Measurements from ENCODE around the gene RICTOR.
"Not testable (repeated sequence)": the region's sequence is repeated elsewhere in the genome, so short reads cannot be mapped to it uniquely, and the experiment has no call there.

RICTOR gene

DNA sequence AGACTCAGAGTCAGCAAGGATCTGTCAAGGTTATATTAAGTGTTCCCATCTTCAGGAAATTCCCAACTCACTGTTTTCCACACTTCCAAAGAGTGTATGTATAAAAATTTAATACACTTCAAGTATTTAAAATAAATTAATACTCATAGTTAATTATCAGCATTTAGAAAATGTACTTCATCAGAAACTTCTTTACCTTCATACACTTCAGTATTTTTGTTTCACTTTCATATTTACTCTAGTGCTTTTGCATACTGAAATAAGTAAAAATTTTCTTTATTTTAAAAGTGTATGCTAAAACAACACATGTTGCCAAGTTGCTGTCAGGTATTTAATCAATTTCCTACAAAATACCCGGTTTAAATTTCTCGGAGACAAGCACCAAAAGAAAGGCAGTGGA, 16.5 kb downstream of the RICTOR start:
- no peak for DNase-seq (ENCODE audit: extremely low read depth in 1 of 2, low read depth in 1 of 2)

DNA sequence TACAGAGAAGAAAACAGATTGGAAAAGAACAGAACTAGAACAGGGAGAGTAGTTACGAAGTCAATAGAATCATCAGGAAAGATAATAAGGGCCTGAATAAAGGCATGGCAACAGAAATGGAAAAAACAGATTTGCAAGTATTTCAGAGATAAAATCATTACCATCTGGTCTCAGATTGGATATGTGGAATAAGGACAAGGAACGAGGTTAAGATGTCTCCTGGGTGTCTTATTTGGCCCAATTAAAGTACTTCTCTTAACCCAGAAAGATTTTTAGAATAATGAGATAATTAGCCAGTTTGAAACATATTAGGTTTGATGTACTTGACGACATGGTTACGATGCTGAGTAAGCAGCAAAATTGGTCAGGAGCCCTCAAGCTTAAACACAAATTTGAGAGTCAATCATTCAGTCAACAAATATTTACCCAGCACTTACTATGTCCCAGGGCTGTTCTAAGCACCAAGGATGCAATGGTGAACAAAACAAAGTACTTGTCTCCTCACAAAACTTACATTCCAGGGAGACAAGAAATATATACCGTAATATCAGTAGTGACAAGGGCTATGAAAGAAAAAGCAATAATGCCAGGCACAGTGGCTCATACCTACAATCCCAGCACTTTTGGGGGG, 18.3 kb downstream of the RICTOR start:
- no peak for DNase-seq (ENCODE audit: extremely low read depth in 1 of 2, low read depth in 1 of 2)

DNA sequence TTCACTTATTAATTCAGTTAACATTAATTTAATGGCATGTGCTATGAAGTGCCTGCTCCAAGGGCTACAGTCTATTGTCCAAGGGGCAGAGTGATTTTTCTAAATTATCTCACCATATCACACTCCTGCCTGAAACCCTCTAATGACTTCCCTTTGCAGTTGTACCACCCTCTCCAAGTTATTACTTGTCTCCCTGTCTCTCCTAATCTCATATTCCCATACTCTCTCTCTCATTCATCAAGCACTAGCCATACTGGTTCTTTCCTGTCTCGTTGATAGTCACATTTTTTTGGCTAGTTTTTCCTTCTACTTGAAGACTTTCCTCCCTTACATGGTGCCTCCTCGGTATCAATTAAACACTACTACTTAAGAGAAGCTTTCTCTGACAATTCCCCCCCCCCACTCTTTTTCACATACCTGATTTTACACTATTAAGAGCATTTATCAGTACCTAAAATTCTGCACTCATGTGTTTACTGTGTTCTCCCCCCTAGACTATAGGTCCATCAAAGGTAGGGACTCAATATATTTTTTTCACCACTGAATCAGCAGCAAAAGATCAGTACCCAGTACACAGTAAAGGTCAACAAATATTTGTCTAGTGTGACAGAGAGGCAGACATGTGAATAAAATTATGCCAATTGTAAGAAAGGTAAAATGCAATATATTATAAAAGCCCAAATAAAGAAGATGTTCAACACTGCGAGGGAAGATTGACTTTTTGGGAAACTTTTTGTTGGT, 19.0 kb downstream of the RICTOR start:
- no peak for DNase-seq (ENCODE audit: extremely low read depth in 1 of 2, low read depth in 1 of 2)

DNA sequence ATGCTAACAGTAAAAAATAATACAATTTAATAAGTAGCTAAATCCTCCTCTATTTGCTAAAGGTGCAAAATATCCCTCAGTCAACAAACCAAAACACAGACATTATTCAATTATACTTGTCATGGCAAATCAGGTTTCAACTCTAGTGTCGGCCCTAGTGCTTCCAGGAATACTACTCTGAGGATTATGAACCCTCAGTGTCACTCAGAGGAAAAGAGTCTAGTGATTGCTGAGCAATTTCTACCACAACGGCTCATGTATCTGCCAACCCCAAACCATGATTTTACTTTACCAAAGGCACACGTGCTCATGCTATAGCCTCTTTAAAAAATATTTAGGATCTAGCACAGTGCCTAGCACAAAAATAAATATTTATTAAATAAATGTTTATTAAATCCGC, 21.0 kb downstream of the RICTOR start:
- no peak for DNase-seq (ENCODE audit: extremely low read depth in 1 of 2, low read depth in 1 of 2)

DNA sequence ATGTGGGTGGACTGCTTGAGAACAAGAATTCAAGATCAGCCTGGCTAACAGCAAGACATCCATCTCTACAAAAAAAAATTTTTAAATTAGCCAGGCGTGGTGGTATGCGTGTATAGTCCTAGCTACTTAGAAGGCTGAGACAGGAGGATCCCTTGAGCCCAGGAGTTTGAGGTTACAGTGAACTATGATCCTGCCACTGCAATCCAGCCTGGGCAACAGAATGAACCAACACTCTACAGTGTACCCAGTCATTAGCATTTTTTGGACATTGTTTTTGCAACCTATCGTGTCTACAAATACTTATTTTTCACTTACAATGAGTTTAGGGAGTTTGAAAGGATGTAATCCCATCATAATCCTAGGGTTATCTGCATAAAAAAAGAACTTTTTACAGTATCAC, 22.1 kb downstream of the RICTOR start:
- DNase-seq (ENCODE audit: extremely low read depth in 1 of 2, low read depth in 1 of 2) = no peak

DNA sequence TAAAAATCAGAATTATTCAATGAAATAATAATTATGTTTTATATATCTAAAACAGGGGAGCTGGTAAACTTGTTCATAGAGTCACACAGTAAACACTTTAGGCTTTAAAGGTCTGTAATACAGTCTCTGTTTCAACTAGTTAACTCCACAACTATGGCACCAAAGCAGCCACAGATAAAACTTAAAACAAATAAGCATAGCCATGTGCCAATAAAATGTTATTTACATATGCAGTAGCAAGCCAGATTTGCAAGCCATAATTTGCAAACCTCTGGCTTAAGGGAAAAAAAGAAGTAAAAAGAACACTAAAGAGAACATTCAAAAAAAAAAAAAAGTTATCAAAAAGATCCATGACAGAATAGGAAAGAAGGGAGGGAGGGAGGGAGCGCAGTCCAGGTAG, 24.9 kb downstream of the RICTOR start:
- DNase-seq (ENCODE audit: extremely low read depth in 1 of 2, low read depth in 1 of 2) = no peak

DNA sequence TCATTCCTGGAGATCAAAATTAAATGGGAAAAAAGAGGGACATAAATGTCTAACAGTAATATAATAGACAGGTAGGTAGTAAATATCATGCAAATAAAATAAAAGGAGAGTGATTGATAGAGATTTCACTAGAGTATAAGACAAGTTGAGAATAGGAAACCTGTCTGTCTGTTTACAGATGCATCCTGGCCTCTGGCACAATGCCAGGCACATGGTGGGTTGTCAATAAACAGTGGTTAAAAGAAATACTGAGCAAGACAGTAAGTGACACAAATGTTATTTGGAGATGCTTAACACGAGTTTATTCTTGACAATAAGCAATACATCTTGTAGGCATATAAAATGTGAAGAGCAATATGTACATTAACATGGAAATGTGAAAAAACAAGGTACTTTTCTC, 33.3 kb downstream of the RICTOR start:
- DNase-seq (ENCODE audit: extremely low read depth in 1 of 2, low read depth in 1 of 2) = no peak

DNA sequence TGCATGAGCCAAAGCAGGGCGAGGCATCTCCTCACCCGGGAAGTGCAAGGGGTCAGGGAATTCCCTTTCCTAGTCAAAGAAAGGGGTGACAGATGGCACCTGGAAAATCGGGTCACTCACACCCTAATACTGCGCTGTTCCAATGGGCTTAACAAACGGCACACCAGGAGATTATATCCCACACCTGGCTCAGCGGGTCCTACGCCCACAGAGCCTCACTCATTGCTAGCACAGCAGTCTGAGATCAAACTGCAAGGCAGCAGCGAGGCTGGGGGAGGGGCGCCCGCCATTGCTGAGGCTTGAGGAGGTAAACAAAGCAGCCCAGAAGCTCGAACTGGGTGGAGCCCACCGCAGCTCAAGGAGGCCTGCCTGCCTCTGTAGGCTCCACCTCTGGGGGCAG, 39.7 kb downstream of the RICTOR start:
- DNase-seq (ENCODE audit: extremely low read depth in 1 of 2, low read depth in 1 of 2) = not testable (repeated sequence)

DNA sequence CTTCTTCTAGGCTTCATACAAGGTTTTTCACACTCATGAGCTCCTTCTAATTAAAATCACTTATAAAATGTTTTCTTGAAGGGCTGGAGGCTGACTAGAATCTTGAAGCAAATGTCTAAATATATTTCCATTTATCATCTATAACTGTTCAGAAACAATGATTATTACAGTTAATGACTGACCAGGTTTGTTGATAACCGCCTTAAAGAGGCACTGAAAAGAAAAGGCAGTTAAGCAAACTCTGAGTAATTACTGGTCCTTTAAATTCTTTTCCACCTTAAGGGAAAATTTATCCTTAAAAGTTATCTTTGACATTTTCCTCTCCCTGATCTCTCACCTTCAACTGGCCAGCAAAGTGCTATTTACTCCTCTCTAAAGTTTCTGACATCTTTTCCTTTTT, 43.2 kb downstream of the RICTOR start:
- no peak for DNase-seq (ENCODE audit: extremely low read depth in 1 of 2, low read depth in 1 of 2)

DNA sequence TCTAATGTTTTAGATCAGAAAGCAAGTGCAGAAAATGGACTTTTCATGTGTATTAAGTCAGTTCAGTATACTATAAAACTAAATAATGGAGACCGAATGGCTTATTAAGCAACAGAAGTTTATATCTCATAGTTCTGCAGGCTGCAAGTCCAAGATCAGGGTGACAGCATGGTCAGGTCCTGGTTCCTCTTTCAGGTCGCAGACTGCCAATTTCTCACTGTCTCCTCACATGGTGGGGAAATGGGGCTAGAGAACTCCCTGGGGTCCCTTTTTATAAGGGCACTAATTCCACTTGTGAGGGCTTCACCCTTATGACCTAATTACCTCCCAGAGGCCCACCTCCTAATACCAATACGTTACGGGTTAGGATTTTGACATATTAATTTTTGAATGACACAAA, 48.7 kb downstream of the RICTOR start:
- DNase-seq (ENCODE audit: extremely low read depth in 1 of 2, low read depth in 1 of 2) = no peak

DNA sequence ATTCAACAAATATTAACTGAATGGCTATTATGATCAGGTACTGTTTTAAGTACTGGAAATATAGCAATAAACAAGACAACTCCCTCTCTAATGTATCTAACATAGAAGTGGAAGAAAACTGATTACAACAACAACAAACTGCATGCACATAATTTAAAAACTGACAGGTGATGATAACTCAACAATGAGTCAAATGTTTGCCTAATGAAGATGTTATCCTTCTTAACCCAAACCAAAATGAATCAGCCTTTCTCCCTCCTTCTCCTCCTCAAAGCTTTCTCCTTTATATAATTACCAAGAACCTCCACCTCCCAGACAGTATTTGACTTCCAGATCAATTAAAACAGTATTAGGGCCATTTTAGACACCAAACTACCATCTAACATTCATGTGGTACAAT, 49.3 kb downstream of the RICTOR start:
- DNase-seq (ENCODE audit: extremely low read depth in 1 of 2, low read depth in 1 of 2) = no peak

DNA sequence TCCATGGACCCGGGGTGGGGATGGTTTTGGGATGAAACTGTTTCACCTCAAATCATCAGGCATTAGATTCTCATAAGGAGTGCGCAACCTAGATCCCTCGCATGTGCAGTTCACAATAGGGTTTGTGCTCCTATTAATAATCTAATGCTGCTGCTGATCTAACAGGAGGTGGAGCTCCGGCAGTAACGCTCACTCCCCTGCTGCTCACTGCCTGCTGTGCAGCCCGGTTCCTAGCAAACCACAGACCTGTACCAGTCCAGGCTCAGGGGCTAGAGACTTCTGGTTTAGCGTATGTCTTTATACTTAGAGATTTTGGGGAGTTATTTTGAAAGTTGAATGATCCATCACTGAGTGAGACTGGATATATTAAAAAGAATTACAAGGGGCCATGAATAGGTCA, 50.2 kb downstream of the RICTOR start:
- DNase-seq (ENCODE audit: extremely low read depth in 1 of 2, low read depth in 1 of 2) = no peak

DNA sequence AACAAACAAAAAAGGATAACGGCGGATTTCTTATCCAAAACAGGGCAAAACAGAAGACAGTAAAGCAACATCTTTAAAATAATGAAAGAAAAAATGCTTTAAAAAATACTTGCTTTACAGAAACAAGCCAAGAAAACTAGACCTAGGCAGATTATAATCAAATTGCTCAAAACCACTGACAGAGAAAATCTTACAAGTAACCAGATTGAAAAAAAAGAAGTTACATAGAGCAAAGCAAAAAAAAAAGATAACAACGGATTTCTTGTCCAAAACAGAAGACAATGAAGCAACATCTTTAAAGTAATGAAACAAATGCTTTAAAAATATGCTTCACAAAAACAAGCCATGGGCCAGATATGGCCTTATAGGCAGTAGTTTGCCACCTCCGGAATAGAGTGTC, 51.1 kb downstream of the RICTOR start:
- no peak for DNase-seq (ENCODE audit: extremely low read depth in 1 of 2, low read depth in 1 of 2)

DNA sequence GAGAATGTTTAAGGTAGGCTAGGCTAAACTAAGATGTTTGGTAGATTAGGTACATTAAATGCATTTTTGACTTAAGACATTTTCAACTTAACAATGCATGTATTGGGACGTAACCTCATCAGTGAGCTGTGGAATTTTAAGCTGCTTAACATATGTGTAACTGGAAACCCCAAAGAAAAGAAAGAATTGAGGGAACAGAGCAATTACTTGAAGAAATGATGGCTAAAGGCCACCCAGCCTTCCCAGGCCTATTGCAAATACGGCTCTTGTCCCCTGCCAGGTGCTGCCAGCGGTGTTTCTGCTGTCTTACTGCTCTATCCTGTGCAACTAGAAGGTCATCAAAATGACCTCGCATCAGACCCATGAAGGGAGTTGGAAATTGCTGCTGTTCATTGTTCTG, 52.0 kb downstream of the RICTOR start:
- no peak for DNase-seq (ENCODE audit: extremely low read depth in 1 of 2, low read depth in 1 of 2)

DNA sequence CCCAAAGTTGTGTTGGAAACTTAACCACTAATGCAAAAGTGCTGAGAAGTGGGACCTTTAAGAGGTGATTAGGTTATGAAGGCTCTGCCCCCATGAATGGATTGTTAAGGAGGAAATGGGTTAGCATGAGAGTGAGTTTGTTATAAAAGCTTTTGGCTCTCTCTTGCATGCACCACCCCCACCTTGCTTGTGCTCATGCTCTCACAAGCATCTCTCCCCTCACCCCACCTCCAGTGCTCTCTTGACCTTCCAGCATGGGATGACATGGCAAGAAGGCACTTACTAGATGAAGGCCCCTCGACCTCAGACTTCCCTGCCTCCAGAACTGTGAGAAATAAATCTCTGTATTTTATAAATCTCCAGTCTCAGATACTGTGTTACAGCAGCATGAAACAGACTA, 52.8 kb downstream of the RICTOR start:
- DNase-seq (ENCODE audit: extremely low read depth in 1 of 2, low read depth in 1 of 2) = no peak

DNA sequence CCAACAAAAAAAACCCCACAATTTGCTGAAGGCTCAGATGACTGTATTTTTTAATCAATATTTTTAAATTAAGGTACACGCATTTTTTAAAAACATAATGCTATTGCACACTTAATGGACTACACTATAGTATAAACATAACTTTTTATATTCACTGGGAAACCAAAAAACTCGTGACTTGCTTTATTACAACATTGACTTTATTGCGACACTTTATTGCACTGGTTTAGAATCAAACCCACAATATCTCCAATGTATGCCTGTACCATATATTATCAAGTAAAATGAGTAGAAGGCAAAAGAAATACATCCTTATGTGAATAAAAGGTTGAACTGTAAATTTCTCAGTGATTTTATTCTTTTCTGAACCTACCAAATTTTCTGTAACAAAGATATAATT, 53.7 kb downstream of the RICTOR start:
- no peak for DNase-seq (ENCODE audit: extremely low read depth in 1 of 2, low read depth in 1 of 2)

DNA sequence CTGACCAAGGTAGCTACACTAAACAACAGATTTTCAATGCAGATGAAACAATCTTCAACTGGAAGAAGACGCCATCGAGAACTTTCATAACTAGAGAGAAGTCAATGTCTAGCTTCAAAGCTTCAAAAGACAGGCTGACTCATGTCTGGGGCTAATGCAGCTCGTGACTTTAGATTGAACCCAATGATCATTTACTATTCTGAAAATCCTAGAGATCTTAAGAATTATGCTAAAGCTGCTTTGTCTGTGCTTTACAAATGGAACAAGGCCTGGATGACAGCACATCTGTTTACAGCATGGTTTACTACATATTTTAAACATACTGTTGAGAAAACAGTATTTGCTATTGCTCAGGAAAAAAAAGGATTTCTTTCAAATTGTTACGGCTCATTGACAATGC, 54.9 kb downstream of the RICTOR start:
- DNase-seq (ENCODE audit: extremely low read depth in 1 of 2, low read depth in 1 of 2) = no peak

DNA sequence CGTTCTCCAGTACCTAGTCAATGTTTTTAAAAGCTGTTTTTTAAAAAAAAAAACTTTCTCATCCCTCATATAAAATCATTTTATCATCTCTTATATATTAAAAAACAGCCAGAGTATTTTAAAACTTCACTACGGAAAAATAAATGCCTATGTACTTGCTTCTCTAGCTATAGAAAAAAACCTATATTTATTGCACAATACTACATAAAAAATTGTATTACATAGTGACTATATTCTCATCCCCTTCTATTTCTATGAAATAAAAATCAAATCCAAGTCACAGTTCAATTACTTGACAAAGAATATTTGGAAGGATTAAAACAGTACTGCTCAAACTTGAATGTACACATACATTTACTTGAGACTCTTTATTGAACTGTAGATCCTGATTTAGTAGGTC, 56.7 kb downstream of the RICTOR start:
- DNase-seq (ENCODE audit: extremely low read depth in 1 of 2, low read depth in 1 of 2) = no peak

DNA sequence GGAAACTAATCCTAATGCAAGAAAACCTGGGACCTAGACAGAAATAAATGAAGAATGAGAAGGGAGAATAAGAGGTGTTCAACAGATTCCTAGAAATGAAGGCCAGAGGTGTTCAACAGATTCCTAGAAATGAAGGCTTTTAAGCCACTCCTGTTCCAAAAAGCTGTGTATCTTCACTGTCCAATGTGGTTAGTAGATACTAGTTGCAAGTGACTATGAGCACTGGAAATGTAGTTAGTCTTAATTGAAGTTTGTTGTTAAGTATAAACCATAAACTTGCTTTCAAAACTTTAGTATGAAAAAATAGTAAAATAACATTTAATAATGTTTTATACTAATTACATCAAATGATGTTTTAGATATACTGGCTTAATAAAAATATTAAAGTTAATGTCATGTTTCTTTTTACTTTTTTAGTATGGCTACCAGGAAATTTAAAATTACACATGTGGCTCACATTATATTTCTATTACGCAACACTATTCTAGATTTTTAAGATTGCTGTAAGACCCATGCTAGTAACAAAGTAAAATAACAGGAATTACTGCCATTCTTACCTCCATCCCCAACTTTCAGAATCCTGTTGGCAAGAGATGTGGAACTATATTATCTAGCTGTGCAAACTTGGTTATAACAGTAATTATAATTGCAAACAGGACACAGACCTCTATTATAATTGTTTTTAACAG, 57.5 kb downstream of the RICTOR start:
- no peak for DNase-seq (ENCODE audit: extremely low read depth in 1 of 2, low read depth in 1 of 2)

DNA sequence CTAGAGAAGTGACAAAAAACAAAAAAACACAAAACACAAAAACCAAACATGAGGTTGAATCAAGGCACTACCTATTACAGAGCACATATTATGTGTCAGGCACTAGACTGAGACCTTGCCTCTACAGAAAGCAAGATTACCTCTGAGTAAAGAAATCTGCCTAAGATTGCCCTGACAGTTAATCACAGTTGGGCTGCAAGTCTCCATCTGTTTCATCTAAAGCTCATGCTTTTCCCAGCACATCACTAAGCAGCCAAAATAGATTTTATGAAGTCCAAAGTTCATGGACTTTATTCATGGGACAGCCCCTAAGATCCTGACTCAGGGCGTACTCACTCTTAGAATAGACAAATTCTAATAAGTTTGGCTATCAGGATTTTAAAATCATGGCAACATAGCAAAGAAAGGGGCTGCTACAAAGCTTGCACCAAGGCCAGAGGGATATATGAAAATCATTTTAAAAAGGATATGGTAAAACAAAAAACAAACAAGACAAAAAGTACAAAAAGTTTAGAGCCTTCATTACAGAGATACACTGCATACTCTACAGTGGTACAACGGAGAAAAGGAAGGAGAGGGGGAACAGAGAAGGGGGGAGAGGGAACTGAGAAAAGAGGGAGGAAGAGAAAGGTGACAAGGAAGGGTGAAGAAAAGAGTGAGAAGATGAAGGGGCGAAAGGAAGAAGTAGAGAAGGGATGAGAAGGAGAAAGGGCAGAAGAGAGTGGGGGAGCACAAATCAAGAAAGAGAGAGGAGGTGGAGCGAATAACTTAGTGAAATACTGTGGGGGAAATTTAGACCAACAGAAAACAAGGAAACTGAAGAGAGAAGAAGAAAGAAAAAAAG, 58.2 kb downstream of the RICTOR start:
- no peak for DNase-seq (ENCODE audit: extremely low read depth in 1 of 2, low read depth in 1 of 2)

DNA sequence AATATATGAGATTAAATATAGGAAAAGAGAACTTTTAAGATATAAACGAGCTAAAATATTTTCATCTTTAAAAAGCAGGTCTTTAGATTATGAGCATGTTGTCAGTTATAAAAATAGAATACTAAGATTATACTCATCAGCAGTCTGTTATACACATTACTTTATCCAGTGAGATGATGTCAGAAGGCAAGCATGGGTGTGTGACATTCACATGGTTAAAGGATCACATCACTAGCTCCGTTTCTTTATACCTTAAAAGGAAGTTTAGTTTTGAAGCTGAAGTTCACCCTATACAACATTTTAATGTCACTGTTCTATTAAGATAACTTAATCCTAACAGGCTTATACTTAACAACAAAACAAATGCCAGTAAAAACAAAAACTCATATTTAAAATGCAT, 59.6 kb downstream of the RICTOR start:
- DNase-seq (ENCODE audit: extremely low read depth in 1 of 2, low read depth in 1 of 2) = no peak

Data from activated CD8-positive, alpha-beta memory T cell treated with anti-CD3 and anti-CD28 coated beads for 1 hour (primary cell).